ENCODE results near the gene DKKL1.

DKKL1 gene

DNA sequence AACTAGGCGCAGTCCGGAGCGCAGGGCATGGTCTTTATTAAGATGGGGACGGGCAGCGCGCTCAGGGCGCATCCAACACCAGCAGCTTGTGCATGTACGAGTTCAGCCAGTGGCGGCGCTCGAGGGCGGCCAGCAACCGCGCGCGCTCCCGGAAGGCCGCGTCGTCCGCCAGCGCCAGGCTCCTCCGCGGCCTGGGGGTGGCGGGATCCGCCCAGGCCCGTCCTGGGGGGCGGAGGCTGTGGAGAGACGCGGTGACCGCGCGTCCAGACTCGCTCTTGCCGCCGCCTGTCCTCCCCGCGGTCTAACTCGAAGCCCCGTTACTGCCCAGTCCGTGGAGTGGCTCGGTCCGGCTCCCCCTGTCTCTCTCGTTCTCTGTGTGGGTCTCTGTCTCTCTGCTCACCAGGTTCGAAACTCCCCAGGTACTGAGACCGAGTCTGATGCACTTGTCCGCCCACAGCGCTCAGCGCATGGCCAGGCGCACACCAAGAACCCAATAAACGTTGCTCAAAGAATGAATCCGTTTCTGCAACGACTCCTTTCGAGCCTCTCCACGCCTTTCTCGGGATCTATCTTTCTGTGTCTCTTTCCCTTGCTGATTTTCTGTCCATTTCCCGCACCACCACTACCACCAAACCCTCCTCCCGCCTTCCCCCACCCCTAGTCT, 58.9 kb downstream of the DKKL1 start:
- Histone ChIP-seq H3K36me3 (no peaks in the 10 kb centered on the region), H3K4me3 (ENCODE audit: low read depth in 1 of 2, low read length in 1 of 2) (peak overlapping the region; percentile 23 to 24), H3K9me3 (no peaks in the 10 kb centered on the region), H3K27ac (no peak overlapping the region), H3K27me3 (peaks cover 90% of the 10 kb centered on the region), H3K4me1 (ENCODE audit: control insufficient read depth in 1 of 2, insufficient read depth in 1 of 2, low read depth in 1 of 2, low read length in 1 of 2) (peaks cover 18 to 24% of the 10 kb centered on the region in 2 experiments)
- no peak for TF ChIP-seq CTCF (IDR thresholded peaks at IDR 0.05)

GRCh38 chr19:49423071-49423984, 59.7 kb downstream of the DKKL1 start, which contains the start of gene PTH2:
PTH2 (minus strand) TSS chr19:49423441; CDS start chr19:49423339, 102 bp downstream.
- H3K27ac ChIP-seq: no peak within 1 kb of the TSS
- H3K4me3 ChIP-seq (ENCODE audit: low read depth in 1 of 2, low read length in 1 of 2): peak within 1 kb of the TSS; percentile 23 to 24
- H3K4me1 ChIP-seq (ENCODE audit: control insufficient read depth in 1 of 2, insufficient read depth in 1 of 2, low read depth in 1 of 2, low read length in 1 of 2): peaks cover 13 to 19% of the 10 kb centered on the region in 2 experiments
- H3K36me3 ChIP-seq: no peaks in the 10 kb centered on the region
- peaks cover 98% of the 10 kb centered on the region for H3K27me3 ChIP-seq
- TF ChIP-seq CTCF (IDR thresholded peaks at IDR 0.05): no peak
- no peaks in the 10 kb centered on the region for H3K9me3 ChIP-seq

- Histone ChIP-seq H3K27ac (no peak overlapping the region), H3K4me1 (ENCODE audit: control insufficient read depth in 1 of 2, insufficient read depth in 1 of 2, low read depth in 1 of 2, low read length in 1 of 2) (peaks cover 13 to 19% of the 10 kb centered on the region in 2 experiments), H3K9me3 (no peaks in the 10 kb centered on the region), H3K4me3 (ENCODE audit: low read depth in 1 of 2, low read length in 1 of 2) (no peak overlapping the region), H3K36me3 (no peaks in the 10 kb centered on the region), H3K27me3 (peaks cover 100% of the 10 kb centered on the region)
- no peak for TF ChIP-seq CTCF (IDR thresholded peaks at IDR 0.05)
Measured at GRCh38 chr19:49423985-49424303, 60.3 kb downstream of the DKKL1 start.
